Colonic mucosa (tissue), 4 donors: ENCODE results near the gene FAM181B. TPM values are rescaled to one million over a fixed set of nuclear protein-coding genes. Genes with fewer than 3 reads are reported as not detected.
A peak's percentile ranks its signal among the peaks of the same experiment; 100 is the strongest.
"Not testable (repeated sequence)": the region's sequence is repeated elsewhere in the genome, so short reads cannot be mapped to it uniquely, and the experiment has no call there.

Source experiments
- DNase-seq: peaks from one replicate; pipeline ENCODE4 v3.0.0-alpha.2; 2020
- H3K27ac ChIP-seq: fragments of 200-600 bp; one replicate; pipeline ENCODE4 v1.8.0; 2021
- H3K27me3 ChIP-seq: fragments of 200-600 bp; one replicate; pipeline ENCODE4 v1.8.0; 2021
- H3K36me3 ChIP-seq: fragments of 200-600 bp; one replicate; pipeline ENCODE4 v1.8.0; 2021
- H3K4me1 ChIP-seq: fragments of 200-600 bp; one replicate; pipeline ENCODE4 v1.8.0; 2021; ENCODE audit warnings: mild to moderate bottlenecking
- H3K4me3 ChIP-seq: fragments of 200-600 bp; one replicate; pipeline ENCODE4 v1.8.0; 2021
- H3K9ac ChIP-seq, 2 donors: one replicate each; pipeline ENCODE4 v1.7.0; 2013; ENCODE audit warnings: control low read depth in 2 of 2, low read depth in 2 of 2, low read length in 2 of 2
- H3K9me3 ChIP-seq: fragments of 200-600 bp; one replicate; pipeline ENCODE4 v1.8.0; 2021
- intact Hi-C: fragments of 100-400 bp; cut with DNase I; formaldehyde crosslinking; loops from one replicate; pipeline ENCODE4 v1.14.1; 2022
- total RNA-seq, 2 donors: library from RNA; stranded (reverse); fragmentation: NEBNext Ultra II Directional in 1 of 2; extraction: Animal tissue kit (Norgen Biotek cat#: 25700) in 1 of 2; gene quantifications; one replicate each; pipeline ENCODE4 v1.2.1, GENCODE V29; 2021
- TF ChIP-seq, protein P1 (sequence below): fragments of 200-600 bp; IDR thresholded peaks from one replicate; pipeline ENCODE4 v1.8.0; 2022; ENCODE audit warnings: antibody characterized with exemption, mild to moderate bottlenecking
- donor health status: healthy.
- donor health status: DM: no; HTN: no; CAD: no.
- donor health status: DM: no; HTN: no; CAD: no.

The FAM181B gene
- total RNA-seq, 2 donors from 2014 or later = 0.12 to 0.32 TPM

DNA sequence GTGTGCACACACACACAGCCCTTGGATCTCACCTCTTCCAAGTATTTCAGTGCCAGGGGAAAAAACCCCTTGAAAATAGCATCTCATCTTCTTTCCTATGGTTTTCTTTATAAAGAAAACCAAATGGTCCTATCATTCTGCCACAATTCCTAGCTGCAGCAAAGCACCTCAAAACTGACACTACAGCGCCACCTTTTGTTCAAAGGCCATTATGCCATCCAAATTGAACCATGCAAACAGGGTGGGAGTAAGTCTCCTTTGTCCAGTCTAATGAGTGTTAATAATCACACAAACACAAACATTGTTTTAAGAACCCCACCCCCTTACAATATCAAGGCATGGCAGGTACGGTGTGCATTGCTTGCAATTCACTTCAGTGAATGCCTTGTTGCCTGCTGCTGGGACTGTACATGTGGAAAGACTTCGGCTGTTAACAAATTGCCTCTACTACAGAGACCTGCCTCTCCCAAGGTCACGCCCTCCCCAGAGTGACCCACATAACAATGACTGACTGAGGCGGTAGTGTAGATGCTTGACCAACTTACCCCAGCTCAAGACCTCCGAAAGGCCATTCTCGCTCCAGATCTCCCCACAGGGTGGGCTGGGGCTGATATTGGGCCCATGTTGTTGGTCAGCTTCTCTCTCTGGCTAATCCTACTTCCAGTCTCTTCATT is 31.7 kb downstream of the FAM181B start:
- H3K9ac ChIP-seq = no peak overlapping the region
- no peak overlapping the region for H3K27ac ChIP-seq
- H3K36me3 ChIP-seq = no peaks in the 10 kb centered on the region
- TF ChIP-seq, protein P1, sequence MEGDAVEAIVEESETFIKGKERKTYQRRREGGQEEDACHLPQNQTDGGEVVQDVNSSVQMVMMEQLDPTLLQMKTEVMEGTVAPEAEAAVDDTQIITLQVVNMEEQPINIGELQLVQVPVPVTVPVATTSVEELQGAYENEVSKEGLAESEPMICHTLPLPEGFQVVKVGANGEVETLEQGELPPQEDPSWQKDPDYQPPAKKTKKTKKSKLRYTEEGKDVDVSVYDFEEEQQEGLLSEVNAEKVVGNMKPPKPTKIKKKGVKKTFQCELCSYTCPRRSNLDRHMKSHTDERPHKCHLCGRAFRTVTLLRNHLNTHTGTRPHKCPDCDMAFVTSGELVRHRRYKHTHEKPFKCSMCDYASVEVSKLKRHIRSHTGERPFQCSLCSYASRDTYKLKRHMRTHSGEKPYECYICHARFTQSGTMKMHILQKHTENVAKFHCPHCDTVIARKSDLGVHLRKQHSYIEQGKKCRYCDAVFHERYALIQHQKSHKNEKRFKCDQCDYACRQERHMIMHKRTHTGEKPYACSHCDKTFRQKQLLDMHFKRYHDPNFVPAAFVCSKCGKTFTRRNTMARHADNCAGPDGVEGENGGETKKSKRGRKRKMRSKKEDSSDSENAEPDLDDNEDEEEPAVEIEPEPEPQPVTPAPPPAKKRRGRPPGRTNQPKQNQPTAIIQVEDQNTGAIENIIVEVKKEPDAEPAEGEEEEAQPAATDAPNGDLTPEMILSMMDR = peak; percentile 36
- no peaks in the 10 kb centered on the region for H3K4me1 ChIP-seq
- no peaks in the 10 kb centered on the region for H3K9me3 ChIP-seq
- intact Hi-C loops = no loop called here
- DNase-seq = peak; percentile 22
- H3K27me3 ChIP-seq = no peaks in the 10 kb centered on the region
- H3K4me3 ChIP-seq = no peak overlapping the region

- H3K9ac ChIP-seq = no peak overlapping the region
- no peaks in the 10 kb centered on the region for H3K36me3 ChIP-seq
- H3K4me1 ChIP-seq = no peaks in the 10 kb centered on the region
- DNase-seq = no peak
- TF ChIP-seq, protein P1 = no peak
- H3K4me3 ChIP-seq = no peak overlapping the region
- intact Hi-C loops = loop anchor here (5.0 to 10.0 kb wide), 2 partner anchors 384 to 1056 kb away; no protein-coding TSS in a partner anchor
- no peak overlapping the region for H3K27ac ChIP-seq
- no peaks in the 10 kb centered on the region for H3K9me3 ChIP-seq
- H3K27me3 ChIP-seq = no peaks in the 10 kb centered on the region
Measured at GRCh38 chr11:82698576-82699352, 34.9 kb downstream of the FAM181B start.

DNA sequence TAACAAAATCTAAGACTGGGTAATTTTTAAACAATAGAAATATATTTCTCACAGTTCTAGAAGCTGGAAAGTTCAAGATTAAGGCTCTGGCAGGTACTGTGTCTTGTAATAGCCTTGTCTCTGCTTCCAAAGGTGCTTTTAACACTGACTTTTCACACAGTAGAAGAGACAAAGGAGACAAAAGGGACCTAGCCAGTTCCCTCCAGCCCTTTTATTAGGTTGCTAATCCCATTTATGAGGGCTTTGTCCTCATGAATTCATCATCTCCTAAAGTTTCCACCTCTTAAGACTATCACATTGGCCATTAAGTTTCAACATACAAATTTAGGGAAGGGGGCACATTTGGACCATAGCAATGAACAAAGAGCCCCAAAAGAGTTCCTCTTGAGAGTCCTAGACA is 40.7 kb downstream of the FAM181B start:
- Histone ChIP-seq H3K36me3 (no peaks in the 10 kb centered on the region), H3K27me3 (no peaks in the 10 kb centered on the region), H3K4me3 (no peak overlapping the region), H3K27ac (no peak overlapping the region), H3K4me1 (no peaks in the 10 kb centered on the region), H3K9ac (no peak overlapping the region), H3K9me3 (no peaks in the 10 kb centered on the region)
- intact Hi-C loops = loop anchor here (10.0 kb wide), 1 partner anchor 378 kb away; no protein-coding TSS in a partner anchor
- DNase-seq = no peak
- TF ChIP-seq, protein P1 = no peak

GRCh38 chr11:82689347-82689746 is 44.3 kb downstream of the FAM181B start:
- H3K36me3 ChIP-seq, H3K9me3 ChIP-seq, H3K27me3 ChIP-seq, H3K4me3 ChIP-seq, H3K27ac ChIP-seq, H3K4me1 ChIP-seq, DNase-seq, intact Hi-C loops, H3K9ac ChIP-seq: not testable (repeated sequence)

DNA sequence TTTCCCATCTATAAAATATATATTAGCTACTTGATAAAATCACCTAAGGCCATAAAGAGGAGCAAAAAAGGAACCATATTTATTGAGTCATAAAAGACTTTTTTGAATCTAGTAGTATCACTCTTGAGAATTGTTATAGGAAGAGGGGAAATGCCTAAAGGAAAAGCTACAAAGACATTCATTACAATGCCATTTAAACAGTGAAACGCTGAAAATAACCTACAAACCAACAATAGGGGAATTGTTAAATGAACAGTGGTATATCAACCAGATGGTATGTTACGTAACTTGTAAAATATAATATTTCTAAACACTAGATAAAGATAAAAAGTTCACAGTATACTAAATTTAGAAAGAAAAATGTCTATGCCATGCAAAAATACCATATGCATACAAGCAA is 47.5 kb downstream of the FAM181B start:
- Histone ChIP-seq H3K9me3 (no peaks in the 10 kb centered on the region), H3K27me3 (no peaks in the 10 kb centered on the region), H3K9ac (no peak overlapping the region), H3K4me1 (no peaks in the 10 kb centered on the region), H3K4me3 (no peak overlapping the region), H3K36me3 (no peaks in the 10 kb centered on the region), H3K27ac (no peak overlapping the region)
- intact Hi-C loops = no loop called here
- DNase-seq = no peak
- TF ChIP-seq, protein P1 = no peak

GRCh38 chr11:82683029-82683428 is 50.6 kb downstream of the FAM181B start:
- Histone ChIP-seq H3K9me3 (no peaks in the 10 kb centered on the region), H3K4me1 (no peaks in the 10 kb centered on the region), H3K27ac (no peak overlapping the region), H3K36me3 (no peaks in the 10 kb centered on the region), H3K4me3 (no peak overlapping the region), H3K9ac (no peak overlapping the region), H3K27me3 (no peaks in the 10 kb centered on the region)
- TF ChIP-seq, protein P1 = no peak
- intact Hi-C loops = no loop called here
- DNase-seq = no peak
